ENCODE data around the gene TP53I11.

Gene TP53I11

GRCh38 chr11:44885065-44885810 lies 65.4 kb downstream of the TP53I11 start:
- DNase-seq (ENCODE audit: low read depth in 2 of 2): no peak

GRCh38 chr11:44884056-44884455 lies 66.6 kb downstream of the TP53I11 start:
- no peak for DNase-seq (ENCODE audit: low read depth in 2 of 2)

GRCh38 chr11:44883277-44883676 lies 67.4 kb downstream of the TP53I11 start:
- no peak for DNase-seq (ENCODE audit: low read depth in 2 of 2)
